Inferior parietal cortex (tissue), 1 donor: ENCODE results near the gene NAV3.
"Not testable (repeated sequence)": the region's sequence is repeated elsewhere in the genome, so short reads cannot be mapped to it uniquely, and the experiment has no call there.

Experiments used
- DNase-seq: peaks from one replicate; pipeline ENCODE4 v3.0.0-alpha.2; 2016; ENCODE audit errors: extremely low spot score

The NAV3 gene

GRCh38 chr12:78248321-78248720 is 417.6 kb downstream of the NAV3 start:
- DNase-seq: no peak

- DNase-seq: no peak
Observed at GRCh38 chr12:78249578-78249977, 418.9 kb downstream of the NAV3 start.

- not testable (repeated sequence) for DNase-seq
Observed at GRCh38 chr12:78257662-78258061, 427.0 kb downstream of the NAV3 start.

GRCh38 chr12:78260976-78261375 is 430.3 kb downstream of the NAV3 start:
- no peak for DNase-seq

- no peak for DNase-seq
Observed at GRCh38 chr12:78261901-78262300, 431.2 kb downstream of the NAV3 start.
